OCI-M1 (cell line): ENCODE results near the gene GSX2.
A peak's percentile ranks its signal among the peaks of the same experiment; 100 is the strongest.

ENCODE experiments used
- DNase-seq: peaks from one replicate; lab custom pipeline; 2025; lab: John Stamatoyannopoulos, UW

The GSX2 gene

GRCh38 chr4:54077812-54078211 is 22.2 kb upstream of the GSX2 start:
- no peak for DNase-seq

GRCh38 chr4:54082168-54082567 is 17.8 kb upstream of the GSX2 start:
- no peak for DNase-seq

GRCh38 chr4:54085284-54085683 is 14.7 kb upstream of the GSX2 start:
- peak; percentile 41 for DNase-seq

- DNase-seq, result no peak
Observed at GRCh38 chr4:54089875-54090274, 10.1 kb upstream of the GSX2 start.

GRCh38 chr4:54090404-54090803 is 9.6 kb upstream of the GSX2 start:
- no peak for DNase-seq

- DNase-seq, result no peak
Observed at GRCh38 chr4:54090804-54091623, 8.9 kb upstream of the GSX2 start.

- DNase-seq, result no peak
Observed at GRCh38 chr4:54091637-54092404, 8.1 kb upstream of the GSX2 start.

- DNase-seq, result no peak
Observed at GRCh38 chr4:54092405-54093323, 7.3 kb upstream of the GSX2 start.

- no peak for DNase-seq
Observed at GRCh38 chr4:54093324-54094240, 6.4 kb upstream of the GSX2 start.

- no peak for DNase-seq
Observed at GRCh38 chr4:54094451-54094850, 5.5 kb upstream of the GSX2 start.

- DNase-seq, result no peak
Observed at GRCh38 chr4:54095110-54095825, 4.7 kb upstream of the GSX2 start.

GRCh38 chr4:54096295-54096962 is 3.5 kb upstream of the GSX2 start:
- no peak for DNase-seq

GRCh38 chr4:54097152-54097551 is 2.8 kb upstream of the GSX2 start:
- DNase-seq, result no peak

GRCh38 chr4:54098375-54098774 is 1.6 kb upstream of the GSX2 start:
- DNase-seq, result no peak

GRCh38 chr4:54099287-54099747 is 646 bp upstream of the GSX2 start:
- no peak for DNase-seq

- no peak for DNase-seq
Observed at GRCh38 chr4:54100595-54101189, 729 bp downstream of the GSX2 start.

- DNase-seq, result no peak
Observed at GRCh38 chr4:54101190-54102041, 1.5 kb downstream of the GSX2 start.

- DNase-seq, result peak; percentile 29
Observed at GRCh38 chr4:54102531-54103106, 2.7 kb downstream of the GSX2 start.
